NAMALWA (cell line): ENCODE data around the gene ASIP.
"Not testable (repeated sequence)": the region's sequence is repeated elsewhere in the genome, so short reads cannot be mapped to it uniquely, and the experiment has no call there.

ENCODE experiments used
- DNase-seq: peaks from one replicate; pipeline ENCODE4 v3.0.0-alpha.2; 2015; ENCODE audit warnings: low spot score

The ASIP gene

DNA sequence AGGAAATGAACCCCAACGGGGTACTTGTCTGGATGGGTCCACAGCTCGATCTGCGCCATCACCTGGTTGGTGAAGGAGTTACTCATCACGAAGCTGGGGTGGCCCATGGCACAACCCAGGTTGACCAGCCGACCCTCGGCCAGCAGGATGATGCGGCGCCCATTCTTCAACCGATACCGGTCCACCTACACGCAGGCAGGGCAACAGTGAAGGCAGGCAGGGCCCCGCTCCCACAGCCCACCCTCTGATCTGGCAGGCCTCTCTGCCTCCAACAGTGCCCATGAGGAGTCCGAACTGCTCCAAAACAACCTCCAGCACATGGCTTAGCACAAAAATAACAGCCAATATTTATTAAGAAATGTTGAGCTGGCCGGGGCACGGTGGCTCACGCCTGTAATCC lies 44.2 kb downstream of the ASIP start:
- DNase-seq, result no peak

DNA sequence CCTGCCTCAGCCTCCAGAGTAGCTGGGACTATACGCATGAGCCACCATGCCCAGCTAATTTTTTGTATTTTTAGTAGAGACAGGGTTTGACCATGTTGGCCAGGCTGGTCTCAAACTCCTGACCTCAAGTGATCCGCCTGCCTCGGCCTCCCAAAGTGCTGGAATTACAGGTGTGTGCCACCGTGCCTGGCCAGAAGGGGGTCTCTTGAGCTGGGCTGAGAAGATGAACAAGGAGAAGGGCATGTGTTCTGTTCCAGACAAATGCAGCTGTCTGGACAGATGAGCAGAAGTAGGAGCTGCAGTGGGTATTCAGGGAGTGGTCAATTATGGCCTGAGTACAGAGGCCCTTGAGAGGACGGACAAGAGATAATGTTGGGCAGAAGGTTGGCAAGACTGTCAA lies 46.3 kb downstream of the ASIP start:
- not testable (repeated sequence) for DNase-seq

DNA sequence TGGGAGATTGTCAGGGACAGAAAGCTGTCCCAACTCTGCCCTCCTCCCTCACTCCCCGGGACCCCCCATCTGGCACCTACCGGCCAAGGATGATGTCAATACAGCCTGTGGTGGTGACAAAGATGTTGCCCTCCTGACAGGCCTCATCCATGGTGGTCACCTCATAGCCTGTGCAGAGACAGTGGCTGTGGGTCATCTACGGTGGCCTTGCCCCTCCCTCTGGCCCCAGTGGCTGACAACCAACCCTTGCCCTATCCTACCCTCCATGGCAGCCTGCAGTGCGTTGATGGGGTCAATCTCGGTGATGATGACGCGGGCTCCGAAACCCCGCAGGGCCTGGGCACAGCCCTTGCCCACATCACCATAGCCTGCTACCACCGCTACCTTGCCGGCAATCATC lies 49.2 kb downstream of the ASIP start:
- DNase-seq, result no peak

DNA sequence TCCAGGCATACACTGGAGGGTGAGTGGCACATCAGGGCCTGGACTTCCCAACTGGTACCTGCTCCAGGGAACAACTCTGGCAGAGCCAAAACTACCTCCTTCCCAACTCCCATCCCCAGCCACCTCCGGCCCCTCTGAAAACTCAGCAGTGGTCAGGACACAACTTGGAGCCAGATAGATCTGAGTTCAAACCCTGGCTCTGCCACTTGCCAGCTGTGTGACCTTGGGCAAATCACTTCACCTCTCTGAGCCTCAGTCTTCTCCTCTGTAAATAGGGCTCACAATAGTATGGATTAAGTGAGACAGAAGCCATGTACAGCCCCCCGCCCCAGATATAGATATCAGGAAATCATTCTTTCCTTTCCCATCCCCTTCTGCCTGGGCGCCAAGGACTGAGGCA lies 51.3 kb downstream of the ASIP start:
- DNase-seq, result no peak

DNA sequence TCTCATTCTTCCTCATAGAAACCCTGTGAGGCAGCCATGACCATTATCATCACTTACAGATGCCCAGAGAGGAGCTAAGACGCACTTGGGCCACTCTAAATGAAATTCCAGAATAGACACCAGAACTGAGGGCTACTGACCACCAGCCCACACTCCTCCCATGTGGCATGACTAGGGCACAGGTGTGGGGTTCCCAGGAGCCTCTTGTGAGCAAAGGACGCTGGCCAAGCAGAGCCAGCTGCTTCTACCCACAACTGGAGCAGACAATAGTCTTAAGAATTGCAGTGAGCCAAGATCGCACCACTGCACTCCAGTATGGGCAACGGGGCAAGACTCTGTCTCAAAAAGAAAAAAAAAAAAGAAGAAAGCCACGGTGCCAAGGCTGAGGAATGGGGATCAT lies 51.9 kb downstream of the ASIP start:
- no peak for DNase-seq

DNA sequence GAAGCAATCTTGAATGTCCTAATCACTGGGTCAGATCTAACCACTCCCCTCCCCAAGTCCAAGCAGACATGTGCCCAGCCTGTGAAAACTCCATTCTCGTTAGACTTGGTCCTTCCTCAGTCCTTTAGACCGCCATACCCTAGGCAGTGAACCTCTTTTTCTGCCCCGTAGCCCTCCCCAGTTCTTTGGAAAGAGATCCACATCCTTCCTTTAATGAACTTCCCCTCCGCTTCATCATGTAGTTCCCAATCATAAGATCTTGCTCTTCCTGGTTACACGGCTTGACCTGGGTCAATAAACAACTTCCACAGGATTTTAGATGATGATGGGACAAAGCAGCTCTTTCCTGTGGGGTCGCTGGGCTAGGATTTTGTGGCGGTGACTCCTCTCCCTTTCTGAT lies 52.4 kb downstream of the ASIP start:
- no peak for DNase-seq

DNA sequence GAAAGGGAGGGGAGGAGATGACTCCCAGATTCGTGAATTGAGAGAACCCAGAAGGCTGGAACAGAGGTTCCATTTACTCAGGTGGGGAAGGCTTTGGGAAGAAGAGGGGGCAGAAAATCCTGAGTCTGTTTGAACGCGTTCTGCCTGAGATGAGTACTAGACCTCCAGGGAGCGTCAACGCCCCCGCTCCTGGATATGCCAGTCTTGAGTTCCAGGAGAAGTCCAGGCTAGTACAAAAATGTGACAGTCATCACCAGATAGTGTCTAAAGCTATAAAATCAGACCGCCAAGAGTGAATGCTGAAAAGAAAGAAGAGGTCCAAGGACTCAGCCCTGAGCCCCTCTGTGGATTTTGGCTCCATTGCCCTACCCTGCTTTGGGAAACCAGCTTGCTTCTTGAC lies 53.3 kb downstream of the ASIP start:
- DNase-seq, result no peak

DNA sequence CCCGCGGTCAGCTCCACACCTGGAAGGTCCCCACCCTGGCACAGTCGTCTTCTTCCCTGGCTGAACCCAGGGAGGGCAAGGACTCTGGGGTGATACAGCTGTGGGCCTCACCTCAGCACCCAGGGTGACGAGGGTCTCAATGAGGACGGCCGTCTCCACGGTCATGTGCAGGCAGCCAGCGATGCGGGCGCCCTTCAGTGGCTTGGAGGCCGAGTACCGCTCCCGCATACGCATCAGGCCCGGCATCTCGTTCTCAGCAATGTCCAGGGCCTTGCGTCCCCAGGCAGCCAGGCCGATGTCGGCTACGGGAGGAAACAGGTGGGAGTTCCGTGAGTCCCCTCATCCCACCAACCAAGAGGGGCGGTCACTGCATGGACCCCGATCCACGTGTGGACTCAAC lies 54.1 kb downstream of the ASIP start:
- no peak for DNase-seq

DNA sequence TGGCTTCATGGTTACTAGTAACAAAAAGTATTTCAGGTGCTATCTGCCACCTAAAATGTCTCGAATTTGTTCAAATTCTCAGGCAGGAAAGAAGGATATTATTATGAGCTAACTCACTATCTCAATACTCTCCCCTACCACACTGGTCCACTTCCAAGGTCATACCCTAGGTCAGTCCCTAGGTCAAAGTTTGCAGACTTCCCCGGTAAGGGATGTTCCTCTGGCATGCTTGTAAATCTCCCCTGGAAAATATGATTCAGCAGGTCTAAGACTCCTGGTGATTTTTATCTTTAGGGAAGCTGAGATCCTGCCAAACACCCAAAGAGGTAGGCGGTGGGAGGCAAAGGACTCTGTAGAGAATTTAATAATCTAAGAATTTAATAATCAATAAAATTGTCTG lies 55.2 kb downstream of the ASIP start:
- no peak for DNase-seq

DNA sequence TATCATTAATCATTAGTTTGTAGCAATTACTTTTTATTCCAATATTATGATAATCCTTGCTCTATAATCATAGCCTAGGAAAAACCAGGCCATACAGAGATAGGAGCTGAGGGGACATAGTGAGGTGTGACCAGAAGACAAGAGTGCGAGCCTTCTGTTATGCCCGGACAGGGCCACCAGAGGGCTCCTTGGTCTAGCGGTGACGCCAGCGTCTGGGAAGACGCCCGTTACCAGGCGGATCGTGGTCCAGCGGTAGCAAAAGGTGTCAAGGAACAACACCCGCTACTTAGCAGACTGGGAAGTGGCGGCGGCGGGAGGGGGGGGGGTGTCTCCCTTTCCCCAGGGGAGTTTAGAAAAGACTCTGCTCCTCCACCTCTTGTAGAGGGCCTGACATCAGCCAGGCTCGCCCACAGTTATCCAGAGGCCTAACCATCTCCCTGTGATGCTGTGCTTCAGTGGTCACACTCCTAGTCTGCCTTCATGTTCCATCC lies 57.1 kb downstream of the ASIP start:
- DNase-seq, result not testable (repeated sequence)

DNA sequence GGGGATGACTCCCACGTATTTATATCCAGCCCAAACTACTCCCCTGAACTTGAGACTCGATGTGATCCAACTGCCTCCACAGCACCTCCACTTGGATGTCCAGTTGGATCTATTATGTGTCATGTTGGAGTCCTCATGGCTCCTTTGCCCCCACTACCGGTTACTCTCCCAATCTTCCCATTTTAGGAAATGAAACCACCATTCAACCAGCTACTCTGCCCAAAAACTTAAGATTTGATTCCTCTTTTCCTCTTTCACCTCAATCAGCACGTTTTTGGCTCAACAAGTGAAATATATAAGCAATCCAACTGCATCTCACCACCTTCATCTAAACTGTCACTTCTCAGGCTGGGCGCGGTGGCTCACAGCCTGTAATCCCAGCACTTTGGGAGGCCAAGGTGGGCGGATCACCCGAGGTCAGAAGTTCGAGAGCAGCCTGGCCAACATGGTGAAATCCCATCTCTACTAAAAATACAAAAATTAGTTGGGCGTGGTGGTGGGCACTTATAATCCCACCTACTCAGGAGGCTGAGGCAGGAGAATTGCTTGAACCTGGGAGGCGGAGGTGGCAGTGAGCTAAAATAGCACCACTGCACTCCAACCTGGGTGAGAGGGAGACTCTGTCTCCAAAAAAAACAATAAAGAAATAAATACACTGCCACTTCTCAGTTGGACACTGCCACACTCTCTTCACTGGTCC lies 58.5 kb downstream of the ASIP start:
- DNase-seq, result no peak

DNA sequence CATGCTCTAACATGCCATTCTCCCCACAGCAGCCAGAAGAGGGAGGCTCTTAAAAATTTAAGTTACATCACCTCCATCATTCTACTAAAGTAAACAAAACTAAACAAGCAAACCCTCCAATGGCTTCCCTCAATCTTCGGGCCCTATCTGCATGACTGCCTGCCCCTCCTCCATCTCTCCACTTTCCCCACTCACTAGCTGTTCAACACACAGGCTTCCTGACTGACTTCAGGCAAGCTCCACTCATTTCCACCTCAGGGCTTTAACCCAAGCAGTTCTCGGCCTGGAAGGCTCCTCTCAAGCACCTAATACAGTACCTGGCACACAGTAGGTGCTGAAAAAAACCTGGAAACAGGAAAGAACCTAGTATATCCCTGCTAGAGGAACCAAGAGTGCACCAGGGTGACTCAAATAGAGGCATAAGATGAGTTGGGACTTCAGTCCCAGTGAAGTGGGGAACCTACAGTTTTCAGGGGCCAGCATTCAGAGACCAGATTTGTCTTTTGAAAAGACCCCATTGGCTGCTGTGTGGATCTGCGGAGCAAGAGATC lies 59.1 kb downstream of the ASIP start:
- DNase-seq, result no peak

DNA sequence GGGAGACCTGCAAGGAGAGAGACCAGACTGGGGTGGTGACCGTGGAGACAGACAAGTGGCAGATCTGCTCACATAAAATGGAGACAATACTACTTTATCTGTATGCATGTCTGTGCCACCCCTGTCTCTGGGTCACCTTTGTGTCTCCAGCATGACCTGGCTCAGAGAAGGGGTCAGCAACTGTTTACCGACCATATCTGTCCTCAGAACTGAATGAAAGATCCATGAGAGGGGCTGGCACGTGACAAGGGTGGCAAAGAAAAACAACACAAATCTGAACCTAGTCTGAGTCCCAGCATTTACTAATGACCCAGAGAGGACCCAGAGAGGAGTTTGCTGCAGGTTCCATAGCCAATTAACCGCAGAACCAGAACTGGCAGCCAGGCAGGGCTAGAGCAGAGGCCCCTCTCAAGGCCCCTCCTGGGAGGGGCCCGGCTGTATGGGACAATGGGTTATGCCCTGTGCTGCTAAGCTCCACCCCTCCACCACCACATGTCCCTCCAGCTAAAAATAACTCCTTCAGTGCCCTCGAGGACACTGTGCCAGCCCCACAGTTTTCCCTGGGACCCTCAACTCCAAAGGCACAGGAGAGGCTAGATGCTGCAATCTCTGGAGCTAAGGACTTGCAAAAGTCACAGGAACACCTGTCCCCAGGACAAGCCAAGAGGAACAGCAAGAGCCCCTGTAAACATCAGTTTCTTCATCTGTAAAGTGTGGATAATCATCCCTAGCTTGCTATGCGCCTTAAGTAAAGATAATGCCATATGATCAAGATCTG lies 59.8 kb downstream of the ASIP start:
- peak; percentile 31 for DNase-seq

DNA sequence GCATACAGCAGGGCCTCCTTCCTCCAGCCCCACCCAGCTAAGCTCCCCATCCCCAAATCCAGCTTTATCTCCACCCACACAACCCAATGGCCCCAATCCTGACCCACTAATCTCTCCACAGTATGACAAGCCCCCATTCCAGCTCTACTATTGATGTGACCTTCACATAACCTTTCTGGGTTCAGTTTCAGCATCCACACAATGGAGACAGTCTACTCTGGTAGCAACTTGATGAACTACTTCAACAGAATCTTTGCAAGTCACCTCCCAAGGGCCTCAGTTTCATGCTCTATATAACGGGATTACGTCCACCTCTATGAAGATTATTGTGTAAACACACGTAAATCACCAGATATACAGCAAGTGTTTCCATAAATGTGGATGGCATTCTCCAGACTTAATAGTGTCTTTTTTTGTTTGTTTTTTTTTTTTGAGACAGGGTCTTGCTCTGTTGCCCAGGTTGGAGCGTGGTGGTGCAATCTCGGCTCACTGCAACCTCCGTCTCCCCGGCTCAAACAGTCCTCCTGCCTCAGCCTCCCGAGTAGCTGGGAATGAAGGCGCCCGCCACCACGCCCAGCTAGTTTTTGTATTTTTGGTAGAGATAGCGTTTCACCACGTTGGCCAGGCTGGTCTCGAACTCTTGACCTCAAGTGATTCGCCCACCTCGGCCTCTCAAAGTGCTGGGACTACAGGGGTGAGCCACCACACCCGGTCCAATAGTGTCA lies 60.5 kb downstream of the ASIP start:
- DNase-seq, result peak; percentile 23

DNA sequence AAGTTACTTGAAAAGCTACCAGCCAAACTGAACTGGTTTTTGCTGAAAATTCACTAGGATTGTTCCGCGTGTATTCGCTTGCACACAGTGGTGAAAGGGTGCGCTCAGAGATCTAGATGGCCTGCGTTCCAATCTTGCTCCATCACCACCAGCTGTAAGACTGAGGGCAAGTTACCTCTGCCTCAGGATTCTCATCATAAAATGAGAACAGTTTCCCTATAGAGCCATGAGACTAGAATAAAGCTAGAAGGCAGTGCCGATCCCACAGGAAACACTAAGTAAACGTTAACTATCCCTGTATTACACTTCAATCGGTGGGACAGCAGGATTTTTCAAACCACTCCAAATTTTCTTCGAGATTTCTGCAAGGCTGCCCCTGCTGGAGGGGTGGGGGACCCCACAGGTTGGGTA lies 61.1 kb downstream of the ASIP start:
- DNase-seq, result no peak

DNA sequence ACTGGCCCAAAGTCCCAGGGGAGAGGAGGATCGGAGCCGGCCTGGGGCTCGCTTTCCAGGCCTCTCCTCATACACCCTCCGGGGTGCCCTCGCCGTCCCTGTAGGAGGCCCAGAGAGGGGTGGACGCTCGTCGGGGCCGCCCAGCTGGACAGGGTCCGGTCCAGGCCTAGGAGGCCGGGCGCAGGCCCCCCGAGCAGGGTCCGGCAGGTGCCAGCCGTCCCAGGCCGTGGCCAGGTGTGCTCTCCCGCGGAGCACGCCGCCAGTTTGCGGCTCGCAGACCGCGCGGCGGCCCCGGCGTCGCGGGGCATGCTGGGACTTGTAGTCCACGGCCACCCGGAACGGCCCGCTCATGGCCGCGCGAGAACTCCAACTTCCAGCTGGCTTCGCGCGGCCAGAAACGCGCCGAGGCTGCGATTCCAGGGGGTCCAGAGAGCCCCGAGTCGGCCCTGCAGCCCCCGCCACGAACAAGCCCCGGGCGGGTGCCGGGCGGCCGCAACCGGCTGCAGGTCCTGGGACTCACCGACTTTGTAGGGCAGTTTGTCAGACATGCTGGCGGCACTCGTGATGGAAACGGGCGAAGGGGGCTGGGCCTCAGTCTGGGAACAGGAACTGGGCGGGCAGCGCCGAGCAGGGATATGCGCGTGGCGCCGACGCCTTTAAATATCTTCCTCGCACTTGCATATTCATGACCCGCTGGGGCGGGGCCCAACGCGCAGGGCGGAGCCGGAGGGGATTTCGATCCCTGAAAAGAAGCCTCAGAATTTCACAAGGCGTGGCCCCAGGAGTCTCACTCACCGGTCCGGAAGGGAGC lies 61.7 kb downstream of the ASIP start, which contains the start of gene AHCY:
AHCY (minus strand) TSS at position 633 of the 811 bp plus-strand sequence; CDS start at position 548, 85 bp downstream.
- peak; percentile 95 for DNase-seq

DNA sequence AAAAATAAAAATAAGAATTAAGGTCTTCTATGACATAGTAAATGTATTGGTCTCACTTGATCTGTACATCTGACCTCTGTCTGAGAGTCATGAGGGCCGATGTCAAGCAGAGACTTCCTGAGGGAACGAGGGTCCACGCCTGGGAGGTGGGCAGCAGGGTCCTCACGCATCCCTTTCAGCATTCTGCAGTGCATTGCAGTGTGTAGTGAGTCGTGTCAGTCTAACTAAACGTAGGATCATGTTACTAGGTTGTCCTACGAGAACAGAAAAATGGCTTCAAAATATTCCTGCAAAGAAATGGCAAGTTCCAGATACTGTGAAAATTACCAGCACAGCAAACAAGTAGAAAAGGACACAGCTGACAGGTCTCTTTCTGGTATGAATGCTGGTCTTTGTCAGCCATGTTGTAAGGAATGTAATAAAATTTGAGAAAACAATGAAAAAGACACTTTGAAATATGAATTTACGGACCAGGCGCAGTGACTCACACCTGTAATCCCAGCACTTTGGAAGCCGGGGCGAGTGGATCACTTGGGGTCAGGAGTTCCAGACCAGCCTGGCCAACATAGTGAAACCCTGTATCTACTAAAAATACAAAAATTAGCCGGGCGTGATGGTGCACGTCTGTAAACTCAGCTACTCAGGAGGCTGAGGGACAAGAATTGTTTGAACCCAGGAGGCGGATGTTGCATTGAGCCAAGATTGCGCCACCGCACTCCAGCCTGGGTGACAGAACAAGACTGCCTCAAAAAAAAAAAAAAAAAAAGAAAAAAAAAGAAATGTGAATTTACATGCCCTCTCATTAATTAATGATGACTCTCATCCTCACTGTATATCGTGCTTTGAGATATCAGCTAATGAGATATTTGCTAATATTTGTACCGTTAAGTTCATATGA lies 64.4 kb downstream of the ASIP start:
- DNase-seq, result no peak

DNA sequence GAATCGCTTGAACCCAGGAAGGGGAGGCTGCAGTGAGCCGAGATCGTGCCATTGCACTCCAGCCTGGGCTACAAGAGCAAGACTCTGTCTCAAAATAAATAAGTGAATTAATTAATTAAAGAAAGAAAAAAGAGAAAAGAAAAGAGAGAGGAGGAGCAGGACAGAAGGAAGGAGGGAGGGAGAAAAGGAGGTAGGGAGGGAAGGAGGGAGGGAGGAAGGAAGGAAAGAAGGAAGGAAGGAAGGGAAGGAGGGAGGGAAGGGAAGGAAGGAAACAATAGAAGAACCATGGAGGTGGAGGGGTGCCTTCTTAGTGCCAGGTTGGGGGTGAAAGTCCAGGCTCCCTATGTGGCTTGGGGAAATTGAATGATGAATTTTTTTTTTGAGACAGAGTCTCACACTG lies 68.5 kb downstream of the ASIP start:
- no peak for DNase-seq

DNA sequence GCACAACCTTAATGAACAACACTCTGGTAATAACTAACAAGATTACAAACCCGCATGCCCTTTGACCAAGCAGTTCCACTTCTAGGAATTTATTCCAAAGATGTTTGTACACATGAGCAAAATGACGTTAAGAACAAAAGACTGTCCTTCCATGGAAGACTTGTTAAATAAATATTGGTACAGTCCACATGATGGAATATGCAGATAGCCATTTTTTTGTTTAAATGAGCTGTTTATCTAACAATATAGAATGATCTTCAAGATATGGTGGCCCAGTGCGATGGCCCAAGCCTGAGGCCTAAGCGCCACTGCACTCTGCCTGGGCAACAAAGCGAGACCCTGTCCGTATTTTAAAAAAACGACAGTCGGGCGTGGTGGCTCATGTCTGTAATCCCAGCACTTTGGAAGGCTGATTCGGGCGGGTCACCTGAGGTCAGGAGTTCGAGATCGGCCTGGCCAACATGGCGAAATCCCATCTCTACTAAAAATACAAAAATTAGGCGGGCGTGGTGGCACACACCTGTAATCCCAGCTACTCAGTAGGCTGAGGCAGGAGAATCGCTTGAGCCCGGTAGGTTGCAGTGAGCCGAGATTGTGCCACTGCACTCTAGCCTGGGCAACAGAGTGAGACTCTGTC lies 69.4 kb downstream of the ASIP start:
- DNase-seq, result no peak
